IMR-90 (cell line): ENCODE data around the gene SH3BP2. TPM values are rescaled to one million over a fixed set of nuclear protein-coding genes. Genes with fewer than 3 reads are reported as not detected.

Experiments
- ATAC-seq: fragments of 200-7000 bp; cut with Tn5 transposase; 2 replicates; pipeline ENCODE4 v1.9.1; 2020; ENCODE audit warnings: low read depth, mild to moderate bottlenecking, moderate library complexity
- BruUV-seq: library from RNA; stranded (reverse); fragments of 400-500 nt; replicated peaks from 2 replicates; lab custom pipeline; 2021; lab: Mats Ljungman, UMichigan
- CTCF ChIA-PET: fragments of 300-600 bp; formaldehyde crosslinking; extraction: SDS; loops from one replicate; lab custom pipeline; 2021; ENCODE audit warnings: antibody characterized with exemption; lab: Yijun Ruan, JAX
- POLR2A ChIA-PET: fragments of 300-600 bp; sonication (Branson Sonifier 250); formaldehyde crosslinking; loops from one replicate; lab custom pipeline; 2022; ENCODE audit warnings: antibody characterized with exemption; ENCODE audit not compliant: unreplicated experiment; lab: Charles Lee
- DNase-seq: peaks from one replicate; pipeline ENCODE4 v3.0.0; 2013
- H2AFZ ChIP-seq: replicated peaks from 2 replicates; pipeline ENCODE3; 2013; ENCODE audit warnings: low read length, mild to moderate bottlenecking; ENCODE audit not compliant: poor library complexity
- H2AK5ac ChIP-seq: 2 replicates; pipeline ENCODE4 v1.6.1; 2013; ENCODE audit warnings: low read depth, low read length, inconsistent platforms
- H2AK9ac ChIP-seq: replicated peaks from 2 replicates; pipeline ENCODE3; 2013; ENCODE audit warnings: mild to moderate bottlenecking, low read depth, low read length, moderate library complexity; ENCODE audit not compliant: poor library complexity
- H2BK120ac ChIP-seq: 2 replicates; pipeline ENCODE4 v1.6.1; 2013; ENCODE audit warnings: low read depth, low read length, inconsistent platforms
- H2BK15ac ChIP-seq: 3 replicates; pipeline ENCODE4 v1.6.1; 2013; ENCODE audit warnings: low read depth, low read length, inconsistent platforms
- H2BK20ac ChIP-seq: 2 replicates; pipeline ENCODE4 v1.6.1; 2013; ENCODE audit warnings: low read depth, mild to moderate bottlenecking, inconsistent platforms, low read length, moderate library complexity
- H2BK5ac ChIP-seq: 2 replicates; pipeline ENCODE4 v1.6.1; 2013; ENCODE audit warnings: mild to moderate bottlenecking, low read depth, low read length, inconsistent platforms; ENCODE audit not compliant: poor library complexity, severe bottlenecking
- H3K14ac ChIP-seq: replicated peaks from 2 replicates; pipeline ENCODE4 v1.6.1; 2013; ENCODE audit warnings: low read depth, low read length, inconsistent platforms
- H3K18ac ChIP-seq: 2 replicates; pipeline ENCODE4 v1.6.1; 2013; ENCODE audit warnings: low read depth, low read length, control low read depth
- H3K23ac ChIP-seq: 2 replicates; pipeline ENCODE4 v1.6.1; 2013; ENCODE audit warnings: low read depth, low read length, inconsistent platforms
- H3K27ac ChIP-seq: 2 replicates; pipeline ENCODE4 v1.5.1; 2013; ENCODE audit warnings: mild to moderate bottlenecking, control low read depth, low read length; ENCODE audit not compliant: insufficient read depth
- H3K27me3 ChIP-seq: 2 replicates; pipeline ENCODE4 v1.6.1; 2013; ENCODE audit warnings: low read length; ENCODE audit not compliant: control insufficient read depth, insufficient read depth
- H3K36me3 ChIP-seq: 2 replicates; pipeline ENCODE4 v1.6.1; 2013; ENCODE audit warnings: low read length, mixed read lengths; ENCODE audit not compliant: control insufficient read depth, insufficient read depth
- H3K4ac ChIP-seq: 2 replicates; pipeline ENCODE4 v1.6.1; 2013; ENCODE audit warnings: low read depth, low read length, inconsistent platforms
- H3K4me1 ChIP-seq: 2 replicates; pipeline ENCODE4 v1.6.1; 2013; ENCODE audit warnings: low read length, mixed read lengths; ENCODE audit not compliant: control insufficient read depth, insufficient read depth
- H3K4me2 ChIP-seq: 2 replicates; pipeline ENCODE4 v1.6.1; 2013; ENCODE audit warnings: low read depth, mild to moderate bottlenecking, control low read depth, low read length, moderate library complexity
- H3K4me3 ChIP-seq: 2 replicates; pipeline ENCODE4 v1.5.1; 2013; ENCODE audit warnings: low read depth, mild to moderate bottlenecking, control low read depth, low read length, moderate library complexity; ENCODE audit not compliant: insufficient read depth
- H3K56ac ChIP-seq: 2 replicates; pipeline ENCODE4 v1.6.1; 2013; ENCODE audit warnings: low read length, inconsistent platforms; ENCODE audit not compliant: insufficient read depth; ENCODE audit errors: extremely low read depth
- H3K79me1 ChIP-seq, 2 experiments: 2 replicates each; pipeline ENCODE4 v1.6.1; 2013; ENCODE audit warnings: low read length in 2 of 2, inconsistent platforms in 1 of 2, low read depth in 1 of 2
- H3K9ac ChIP-seq: 2 replicates; pipeline ENCODE4 v1.6.1; 2013; ENCODE audit warnings: low read depth, low read length, control low read depth
- H3K9me1 ChIP-seq: 2 replicates; pipeline ENCODE4 v1.6.1; 2013; ENCODE audit warnings: low read length, inconsistent platforms; ENCODE audit not compliant: insufficient read depth
- H3K9me3 ChIP-seq: 2 replicates; pipeline ENCODE4 v1.6.1; 2013; ENCODE audit warnings: low read length; ENCODE audit not compliant: control insufficient read depth, insufficient read depth
- H4K20me1 ChIP-seq: 2 replicates; pipeline ENCODE4 v1.6.1; 2013; ENCODE audit warnings: low read length, inconsistent platforms; ENCODE audit not compliant: insufficient read depth
- H4K5ac ChIP-seq: 2 replicates; pipeline ENCODE4 v1.6.1; 2013; ENCODE audit warnings: mild to moderate bottlenecking, low read depth, low read length, control low read depth
- H4K8ac ChIP-seq, 2 experiments: 2 replicates each; pipeline ENCODE4 v1.6.1; 2013; ENCODE audit warnings: low read depth in 2 of 2, low read length in 2 of 2, control low read depth in 1 of 2, inconsistent platforms in 1 of 2
- H4K91ac ChIP-seq: 2 replicates; pipeline ENCODE4 v1.6.1; 2013; ENCODE audit warnings: low read depth, low read length, inconsistent platforms; ENCODE audit not compliant: insufficient read depth
- CTCF ChIP-seq: conservative IDR thresholded peaks from 2 replicates; pipeline ENCODE4 v1.5.1; 2012; ENCODE audit warnings: mild to moderate bottlenecking, low read depth, low read length, improper control_type of control experiment
- FOS ChIP-seq: fragments of 150-350 bp; IDR thresholded peaks from 2 replicates; pipeline ENCODE4 v1.6.1; 2016; ENCODE audit warnings: low read depth, low read length
- MXI1 ChIP-seq: IDR thresholded peaks from 2 replicates; pipeline ENCODE4 v1.6.1; 2012; ENCODE audit warnings: low read depth, mild to moderate bottlenecking, low read length, moderate library complexity, borderline replicate concordance
- NFE2L2 ChIP-seq: fragments of 150-350 bp; IDR thresholded peaks from 2 replicates; pipeline ENCODE4 v1.6.1; 2016; ENCODE audit warnings: low read depth, mild to moderate bottlenecking, low read length
- RAD21 ChIP-seq: IDR thresholded peaks from 2 replicates; pipeline ENCODE4 v1.6.1; 2012; ENCODE audit warnings: low read length, improper control_type of control experiment
- WGBS, 2 experiments: methylation state at CpG; one replicate each; pipeline versions ENCODE4 v1.1.5 to v1.1.7; 2013; ENCODE audit warnings: missing lambda C conversion rate in 2 of 2; ENCODE audit not compliant: insufficient read length in 1 of 2; ENCODE audit errors: extremely low coverage in 2 of 2; 5-methylcytosine and 5-hydroxymethylcytosine counted together
- dilution Hi-C: fragments of 300-500 bp; cut with HindIII; formaldehyde crosslinking; loops from one replicate; pipeline ENCODE4 v1.14.3; 2018; ENCODE audit warnings: low sequenced_read_pairs; ENCODE audit not compliant: unreplicated experiment
- in situ Hi-C: fragments of 300-500 bp; cut with MboI; formaldehyde crosslinking; loops from 3 replicates; pipeline ENCODE4 v1.14.3; 2019; ENCODE audit warnings: low sequenced_read_pairs, inconsistent platforms, mixed read lengths
- intact Hi-C: fragments of 100-400 bp; cut with micrococcal nuclease; formaldehyde crosslinking; loops from 2 replicates; pipeline ENCODE4 v1.10.0; 2022
- polyA plus RNA-seq, 3 experiments: library from polyadenylated mRNA; depleted of rRNA; stranded (reverse); fragments of >200 nt; gene quantifications; 2 replicates each; pipeline ENCODE4 v1.2.3, GENCODE V29; 2012; ENCODE audit warnings: low replicate concordance in 1 of 3
- total RNA-seq: library from RNA; depleted of rRNA; stranded (reverse); fragments of >200 nt; gene quantifications from 2 replicates; pipeline ENCODE4 v1.2.3, GENCODE V29; 2012
- TF ChIP-seq, protein P1 (sequence below): fragments of 150-350 bp; IDR thresholded peaks from 2 replicates; pipeline ENCODE4 v1.6.1; 2016; ENCODE audit warnings: low read depth, mild to moderate bottlenecking, low read length, moderate library complexity, borderline replicate concordance

The SH3BP2 gene
- total and polyA plus RNA-seq, 2 of the 4 experiments (the other 2 are of a cell fraction): 9.0 to 37.2 TPM

DNA sequence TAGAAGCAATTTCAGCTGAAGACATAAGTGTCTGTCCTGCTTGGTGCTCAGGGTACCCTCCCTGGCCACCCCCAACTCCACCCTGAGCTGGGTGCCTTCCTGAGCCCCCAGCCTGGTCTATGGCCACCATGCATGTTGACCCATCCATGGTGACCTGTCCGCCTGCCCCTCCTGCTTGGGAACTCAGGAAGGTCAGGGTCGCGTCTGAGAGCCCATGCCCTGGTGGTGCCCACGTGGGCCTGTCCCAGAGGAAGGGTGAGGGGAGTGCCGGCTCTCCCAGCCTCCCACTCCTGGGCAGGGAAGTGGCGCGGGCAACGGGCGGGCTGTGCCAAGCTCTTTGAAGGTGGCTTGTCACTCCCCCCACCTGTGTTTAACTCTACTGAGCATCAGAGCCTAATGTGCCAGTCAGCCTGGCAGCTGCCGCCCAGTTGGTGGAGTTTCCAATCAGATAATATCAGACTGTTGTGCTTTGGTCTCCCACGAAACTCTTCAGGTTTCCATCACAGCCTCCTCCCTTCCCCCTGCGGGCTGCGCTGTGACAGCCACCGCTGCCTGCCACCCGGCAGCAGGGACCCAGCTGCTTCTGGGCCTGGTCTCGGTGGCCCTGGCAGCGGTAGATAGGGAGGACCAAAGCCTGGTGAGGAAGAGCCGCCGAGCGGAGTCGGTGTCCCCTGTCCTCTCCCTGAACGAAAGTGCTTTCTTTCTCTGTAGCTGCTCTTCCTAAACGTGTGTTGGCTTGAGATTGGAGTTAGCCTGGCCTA, 4.8 kb downstream of the SH3BP2 start (continued):
- TF ChIP-seq FOS: no peak

DNA sequence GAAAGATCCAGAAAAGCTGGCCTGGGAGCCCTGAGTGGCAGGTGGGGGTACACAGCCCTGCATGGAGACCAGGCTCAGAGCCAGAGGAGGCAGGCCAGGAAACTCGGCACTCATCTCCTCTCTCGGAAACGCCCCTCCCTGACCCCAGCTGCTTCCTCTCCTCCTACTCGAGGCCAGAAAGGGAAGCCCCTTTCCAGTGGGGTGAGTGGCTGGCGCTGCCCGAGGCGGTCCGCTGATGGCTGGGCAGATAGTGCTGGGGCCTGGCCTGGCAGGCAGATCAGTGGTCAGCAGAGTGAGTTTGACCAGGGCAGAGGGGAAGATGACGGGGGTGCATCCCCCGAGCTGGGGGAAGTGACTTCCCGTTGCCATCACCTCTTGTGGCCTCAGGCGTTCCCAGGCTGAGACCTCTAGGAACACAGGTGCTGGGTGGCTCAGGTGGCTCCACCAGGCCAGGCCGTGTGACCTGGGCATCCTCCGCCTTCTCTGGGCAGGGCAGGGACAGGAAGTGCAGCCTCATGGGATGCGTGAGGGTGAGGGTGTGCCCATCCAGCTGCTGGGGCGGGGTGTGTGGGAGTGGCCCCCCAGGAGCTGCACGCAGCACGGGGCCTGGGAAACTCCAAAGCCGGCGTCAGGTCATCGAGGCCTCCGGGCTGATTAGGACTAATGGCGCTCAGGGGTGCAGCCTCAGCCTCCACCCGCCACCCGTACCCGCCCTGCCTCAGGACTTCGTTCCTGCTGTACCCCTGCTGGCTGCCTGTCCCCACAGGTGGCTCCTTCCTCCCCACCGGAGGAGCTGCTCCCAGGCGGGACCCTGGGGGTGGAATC, 5.7 kb downstream of the SH3BP2 start:
- no peak for ATAC-seq
- Histone ChIP-seq H2BK5ac (no peak overlapping the region), H3K56ac (no peak overlapping the region), H3K4me2 (no peak overlapping the region), H3K23ac (no peak overlapping the region), H3K4me3 (no peak overlapping the region), H2BK20ac (no peak overlapping the region), H3K9me3 (no peaks in the 10 kb centered on the region), H3K9ac (no peak overlapping the region), H2AK9ac (peak overlapping the region; percentile 39), H3K27me3 (no peaks in the 10 kb centered on the region), H2AFZ (peak overlapping the region; percentile 19), H4K8ac (no peak overlapping the region; a peak in 1 of 4 replicates), H2BK15ac (no peak overlapping the region), H3K9me1 (peaks cover 16% of the 10 kb centered on the region), H3K4ac (0 out of 2 replicates have a peak overlapping the region, but pooled peaks have one; percentile 16), H3K36me3 (0 out of 2 replicates have a peak, but pooled peaks cover 2% of the 10 kb centered on the region), H3K14ac (no peak overlapping the region), H2AK5ac (peak overlapping the region; percentile 11), H2BK120ac (no peak overlapping the region), H3K79me1 (peaks cover 12 to 92% of the 10 kb centered on the region in 2 experiments; a peak in 3 of 4 replicates), H4K5ac (no peak overlapping the region), H4K20me1 (no peaks in the 10 kb centered on the region; the same call in 1 of the 2 replicates), H3K27ac (no peak overlapping the region), H4K91ac (no peak overlapping the region), H3K18ac (no peak overlapping the region), H3K4me1 (peaks cover 60% of the 10 kb centered on the region)
- ChIA-PET CTCF (no interaction called here), POLR2A (no interaction called here)
- BruUV-seq: no TSS peak
- WGBS, 2 experiments: 85% methylated on average over 11 of the region's 29 CpGs; no CpG with 5 or more reads in 1 of the 2 experiments
- DNase-seq: no peak
- in situ Hi-C loops: no loop called here
- dilution Hi-C loops: no loop called here
- TF ChIP-seq NFE2L2 (no peak), RAD21 (no peak), CTCF (no peak), MXI1 (no peak), FOS (no peak)
- TF ChIP-seq, protein P1, sequence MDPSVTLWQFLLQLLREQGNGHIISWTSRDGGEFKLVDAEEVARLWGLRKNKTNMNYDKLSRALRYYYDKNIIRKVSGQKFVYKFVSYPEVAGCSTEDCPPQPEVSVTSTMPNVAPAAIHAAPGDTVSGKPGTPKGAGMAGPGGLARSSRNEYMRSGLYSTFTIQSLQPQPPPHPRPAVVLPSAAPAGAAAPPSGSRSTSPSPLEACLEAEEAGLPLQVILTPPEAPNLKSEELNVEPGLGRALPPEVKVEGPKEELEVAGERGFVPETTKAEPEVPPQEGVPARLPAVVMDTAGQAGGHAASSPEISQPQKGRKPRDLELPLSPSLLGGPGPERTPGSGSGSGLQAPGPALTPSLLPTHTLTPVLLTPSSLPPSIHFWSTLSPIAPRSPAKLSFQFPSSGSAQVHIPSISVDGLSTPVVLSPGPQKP: no peak
- intact Hi-C loops: no loop called here
